IMR-90 (cell line): Measurements from ENCODE around the gene CEP70.

ENCODE experiments used
- BHLHE40 ChIP-seq: fragments of 150-350 bp; IDR thresholded peaks from 2 replicates; pipeline ENCODE4 v1.6.1; 2016; ENCODE audit warnings: mild to moderate bottlenecking, low read depth, low read length
- CEBPB ChIP-seq: IDR thresholded peaks from 2 replicates; pipeline ENCODE4 v1.6.1; 2012; ENCODE audit warnings: low read depth, low read length, improper control_type of control experiment
- CTCF ChIP-seq: conservative IDR thresholded peaks from 2 replicates; pipeline ENCODE4 v1.5.1; 2012; ENCODE audit warnings: mild to moderate bottlenecking, low read depth, low read length, improper control_type of control experiment
- ELK1 ChIP-seq: fragments of 150-350 bp; IDR thresholded peaks from 2 replicates; pipeline ENCODE4 v1.6.1; 2016; ENCODE audit warnings: low read depth, mild to moderate bottlenecking, low read length, moderate library complexity, borderline replicate concordance
- FOS ChIP-seq: fragments of 150-350 bp; IDR thresholded peaks from 2 replicates; pipeline ENCODE4 v1.6.1; 2016; ENCODE audit warnings: low read depth, low read length
- POLR2A ChIP-seq: IDR thresholded peaks from 2 replicates; pipeline ENCODE4 v1.6.1; 2012; ENCODE audit warnings: mild to moderate bottlenecking, low read depth, low read length
- RAD21 ChIP-seq: IDR thresholded peaks from 2 replicates; pipeline ENCODE4 v1.6.1; 2012; ENCODE audit warnings: low read length, improper control_type of control experiment
- TF ChIP-seq, protein P1 (sequence below): fragments of 150-350 bp; IDR thresholded peaks from 2 replicates; pipeline ENCODE4 v1.6.1; 2017; ENCODE audit warnings: mild to moderate bottlenecking, antibody characterized with exemption, low read length, low read depth

- TF ChIP-seq CTCF = no peak
- no peak for TF ChIP-seq POLR2A
- TF ChIP-seq CEBPB = no peak
- TF ChIP-seq FOS = no peak
- no peak for TF ChIP-seq RAD21
- TF ChIP-seq, protein P1, sequence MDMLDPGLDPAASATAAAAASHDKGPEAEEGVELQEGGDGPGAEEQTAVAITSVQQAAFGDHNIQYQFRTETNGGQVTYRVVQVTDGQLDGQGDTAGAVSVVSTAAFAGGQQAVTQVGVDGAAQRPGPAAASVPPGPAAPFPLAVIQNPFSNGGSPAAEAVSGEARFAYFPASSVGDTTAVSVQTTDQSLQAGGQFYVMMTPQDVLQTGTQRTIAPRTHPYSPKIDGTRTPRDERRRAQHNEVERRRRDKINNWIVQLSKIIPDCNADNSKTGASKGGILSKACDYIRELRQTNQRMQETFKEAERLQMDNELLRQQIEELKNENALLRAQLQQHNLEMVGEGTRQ = no peak
- TF ChIP-seq BHLHE40 = no peak
- TF ChIP-seq ELK1 = no peak
Measured at GRCh38 chr3:138445654-138446053, 148.4 kb downstream of the CEP70 start.
